Heart right ventricle (tissue), 16 donors: ENCODE data around the gene WDFY4. TPM values are rescaled to one million over a fixed set of nuclear protein-coding genes. Genes with fewer than 3 reads are reported as not detected.

Experiments used
- ATAC-seq, 8 donors: fragments of 200-7000 bp; cut with Tn5 transposase; one replicate each; pipeline ENCODE4 v1.9.1; 2020; ENCODE audit warnings: mild to moderate bottlenecking in 8 of 8, moderate library complexity in 8 of 8, moderate number of reproducible peaks in 1 of 8
- DNase-seq, 2 donors: peaks; one replicate each; pipeline ENCODE4 v3.0.0-alpha.2; 2020
- H3K27ac ChIP-seq, 10 donors: fragments of 200-600 bp; sonication (generic) in 2 of 10; one replicate each; pipeline versions ENCODE4 v1.5.0 to v1.8.0; 2020 to 2022; ENCODE audit warnings: mild to moderate bottlenecking in 3 of 10
- H3K27me3 ChIP-seq, 7 donors: fragments of 200-600 bp; one replicate each; pipeline ENCODE4 v1.8.0; 2021 to 2022; ENCODE audit warnings: mild to moderate bottlenecking in 2 of 7
- H3K36me3 ChIP-seq, 9 donors: fragments of 200-600 bp; sonication (generic) in 1 of 9; one replicate each; pipeline versions ENCODE4 v1.5.0 to v1.8.0; 2020 to 2022; ENCODE audit warnings: mild to moderate bottlenecking in 2 of 9
- H3K4me1 ChIP-seq, 9 donors: fragments of 200-600 bp; sonication (generic) in 1 of 9; one replicate each; pipeline versions ENCODE4 v1.5.0 to v1.8.0; 2020 to 2022; ENCODE audit warnings: mild to moderate bottlenecking in 4 of 9
- H3K4me3 ChIP-seq, 10 donors: fragments of 200-600 bp; sonication (generic) in 2 of 10; one replicate each; pipeline versions ENCODE4 v1.5.0 to v1.8.0; 2020 to 2022; ENCODE audit warnings: mild to moderate bottlenecking in 7 of 10, moderate library complexity in 2 of 10
- H3K9me3 ChIP-seq, 11 donors: fragments of 200-600 bp in 10 of 11; sonication (generic) in 2 of 11; one replicate each; pipeline versions ENCODE4 v1.5.0 to v1.8.0; 2013 to 2022; ENCODE audit warnings: mild to moderate bottlenecking in 2 of 11, control low read depth in 1 of 11, moderate library complexity in 1 of 11
- CTCF ChIP-seq, 9 donors: fragments of 200-600 bp; sonication (generic) in 2 of 9; IDR thresholded peaks; one replicate each; pipeline versions ENCODE4 v1.5.0 to v1.8.0; 2021 to 2022; ENCODE audit warnings: antibody characterized with exemption in 9 of 9, mild to moderate bottlenecking in 5 of 9, moderate library complexity in 1 of 9
- WGBS, 2 donors: extraction: QIAGEN DNeasy Blood & Tissue Kit; methylation state at CpG; one replicate each; pipeline ENCODE4 v1.1.7; 2013; ENCODE audit warnings: inconsistent platforms in 1 of 2; 5-methylcytosine and 5-hydroxymethylcytosine counted together
- intact Hi-C, 10 donors: fragments of 100-400 bp; cut with DNase I; formaldehyde crosslinking; loops; one replicate each; pipeline versions ENCODE4 v1.11.1 to v1.14.2; 2022
- polyA plus RNA-seq, 2 donors: library from polyadenylated mRNA; stranded (reverse); fragments of 200-250 nt; gene quantifications; one replicate each; pipeline ENCODE4 v1.2.3, GENCODE V29; 2013
- total RNA-seq, 10 donors: library from RNA; stranded (reverse); fragmentation: NEBNext Ultra II Directional in 3 of 10; extraction: Animal tissue kit (Norgen Biotek cat#: 25700) in 3 of 10; gene quantifications; one replicate each; pipeline versions ENCODE4 v1.2.1 to v1.2.4, GENCODE V29; 2021 to 2023
- donor health status: Arrhythmogenic right ventricular cardiomyopathy.
- donor health status: ischemic (EF 13 %, LVEDD 7.1; RV severe dilation, severe dysfunction).
- donor health status: healthy with polysubstance abuse.
- donor health status: DM: no; HTN: yes; CAD: no.
- donor health status: DM: no; HTN: no; CAD: no.
- donor health status: ischemic (EF 25% LVEDD 6.9; RV normal size, moderate dysfunction).
- donor health status: ischemic (EF 25% LVEDD 5.7; RV mildly dilated, moderate dysfunction).
- donor health status: healthy.
- donor health status: DM: yes; HTN: yes; CAD: no.
- donor health status: Ischemic cardiomyopathy.
- donor health status: ischemic (EF 35%, LVEDD 5.7; RV mildly dilated, moderate dysfunction).
- donor health status: nonischemic (EF 11% LVEDD 7.7; RV severe dilation, severe dysfunction).
- donor health status: DM: yes; HTN: yes; CAD: no.
- donor health status: PGD.
- donor health status: ischemic (EF 29% LVEDD 5.4; RV normal size, mild dysfunction).
- donor health status: nonischemic (EF 23%, LVEDD 6.1; RV moderate dilation, normal function).

The WDFY4 gene
- total and polyA plus RNA-seq, 12 donors: 0.59 to 7.4 (median 0.92) TPM

DNA sequence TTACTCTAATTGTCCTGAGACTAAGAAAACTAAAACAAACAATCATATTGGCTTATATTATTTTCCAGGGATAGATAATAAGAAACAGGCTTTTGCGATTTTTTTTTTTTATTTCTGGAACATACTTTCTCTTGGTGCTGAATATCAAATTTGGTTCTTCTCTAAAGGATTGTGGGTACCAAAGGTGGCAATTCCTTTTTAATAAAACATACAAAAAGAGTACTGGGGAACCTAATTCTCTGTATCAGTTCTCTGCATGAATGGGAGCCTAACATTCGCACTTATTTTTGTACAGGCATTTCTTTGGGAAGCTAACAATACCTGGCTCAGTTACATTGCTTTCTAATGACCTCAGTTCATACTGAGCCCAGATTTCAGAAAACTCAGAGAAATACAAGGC, 222.2 kb downstream of the WDFY4 start:
- Histone ChIP-seq H3K4me1 (no peaks in the 10 kb centered on the region), H3K27me3 (no peaks in the 10 kb centered on the region), H3K36me3 (no peaks in the 10 kb centered on the region), H3K27ac (no peak overlapping the region), H3K4me3 (no peak overlapping the region), H3K9me3 (no peaks in the 10 kb centered on the region)
- ATAC-seq (no peak), DNase-seq (no peak)
- intact Hi-C loops: loop anchor here in 1 of 10 donors (10.0 kb wide), 1 partner anchor 608 kb away; no protein-coding TSS in a partner anchor
- no peak for TF ChIP-seq CTCF (IDR thresholded peaks at IDR 0.05)
- WGBS, 2 donors: 80 to 81% methylated on average over 2 of the region's 2 CpGs

DNA sequence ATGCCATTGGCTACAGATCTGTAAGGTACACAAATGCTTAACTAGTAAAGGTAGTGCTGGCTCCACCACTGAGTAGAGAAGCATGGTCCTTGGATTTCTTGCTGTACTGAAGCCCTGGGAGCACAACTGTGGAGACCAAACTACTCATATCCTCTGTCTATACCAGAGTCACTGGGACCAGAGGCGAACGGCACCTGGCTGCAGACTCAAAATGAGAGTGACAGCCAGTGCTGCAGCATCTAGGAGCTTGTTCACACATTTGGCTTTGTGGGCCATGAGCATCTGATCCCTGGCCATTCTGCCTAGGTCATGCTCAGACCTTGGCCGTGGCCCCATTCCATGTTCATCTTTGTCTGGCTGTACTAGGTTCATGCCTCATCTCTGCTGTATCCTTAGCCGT, 223.1 kb downstream of the WDFY4 start:
- H3K27me3 ChIP-seq: no peaks in the 10 kb centered on the region
- H3K36me3 ChIP-seq: peaks cover 0 to 2% (median 0%) of the 10 kb centered on the region in 9 donors
- H3K27ac ChIP-seq: no peak overlapping the region
- 82% methylated on average over 4 of the region's 4 CpGs for WGBS, 2 donors
- DNase-seq: no peak
- intact Hi-C loops: loop anchor here in 1 of 10 donors (10.0 kb wide), 1 partner anchor 607 kb away; no protein-coding TSS in a partner anchor
- no peak for ATAC-seq
- H3K9me3 ChIP-seq: no peaks in the 10 kb centered on the region
- TF ChIP-seq CTCF (IDR thresholded peaks at IDR 0.05): no peak
- H3K4me3 ChIP-seq: no peak overlapping the region
- no peaks in the 10 kb centered on the region for H3K4me1 ChIP-seq

DNA sequence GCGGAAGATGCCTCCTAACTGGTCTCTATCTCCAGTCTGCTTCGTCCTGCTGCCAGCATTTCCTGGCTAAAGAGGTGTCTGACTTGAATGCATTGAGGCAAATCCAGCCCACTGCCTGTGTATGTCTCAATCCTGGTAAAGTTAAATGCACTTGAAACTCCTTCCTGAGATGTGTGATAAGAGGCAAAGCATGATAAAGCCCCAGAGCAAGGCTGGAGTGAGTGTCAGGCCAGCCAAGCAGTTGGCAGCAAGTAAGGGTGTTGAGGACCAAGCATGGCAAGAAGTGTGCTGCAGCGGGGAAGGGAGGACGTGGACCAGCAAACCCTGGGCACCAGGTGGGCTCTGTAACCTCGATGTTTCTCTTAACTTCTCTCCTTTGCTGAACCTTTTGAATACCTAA, 225.9 kb downstream of the WDFY4 start:
- ATAC-seq: no peak
- Histone ChIP-seq H3K36me3 (peaks cover 0 to 2% (median 0%) of the 10 kb centered on the region in 9 donors), H3K27ac (no peak overlapping the region), H3K4me1 (no peaks in the 10 kb centered on the region), H3K27me3 (peaks cover 0 to 3% (median 0%) of the 10 kb centered on the region in 7 donors), H3K4me3 (no peak overlapping the region), H3K9me3 (no peaks in the 10 kb centered on the region)
- intact Hi-C loops: no loop called here
- TF ChIP-seq CTCF (IDR thresholded peaks at IDR 0.05): no peak
- 59 to 69% methylated on average over 5 of the region's 5 CpGs for WGBS, 2 donors
- no peak for DNase-seq

GRCh38 chr10:48913674-48914073, 229.0 kb downstream of the WDFY4 start:
- WGBS, 2 donors: 84% methylated on average over 14 of the region's 14 CpGs
- peaks cover 0 to 6% (median 0%) of the 10 kb centered on the region in 9 donors for H3K4me1 ChIP-seq
- ATAC-seq: no peak
- DNase-seq: no peak
- H3K27ac ChIP-seq: no peak overlapping the region
- intact Hi-C loops: no loop called here
- peaks cover 0 to 2% (median 0%) of the 10 kb centered on the region in 9 donors for H3K36me3 ChIP-seq
- H3K27me3 ChIP-seq: peaks cover 0 to 3% (median 0%) of the 10 kb centered on the region in 7 donors
- no peak for TF ChIP-seq CTCF (IDR thresholded peaks at IDR 0.05)
- no peak overlapping the region for H3K4me3 ChIP-seq
- H3K9me3 ChIP-seq: no peaks in the 10 kb centered on the region
